Hepatocyte (in vitro differentiated cells): ENCODE results near the gene TBC1D5. TPM values are rescaled to one million over a fixed set of nuclear protein-coding genes. Genes with fewer than 3 reads are reported as not detected.

Source experiments
- DNase-seq: peaks from one replicate; pipeline ENCODE4 v3.0.0-alpha.2; 2016; ENCODE audit warnings: low spot score
- H2AFZ ChIP-seq: fragments of 200-600 bp; sonication (generic); 2 replicates; pipeline ENCODE4 v1.6.0; 2016; ENCODE audit warnings: antibody characterized with exemption, mild to moderate bottlenecking
- H3K27ac ChIP-seq: fragments of 200-600 bp; sonication (generic); 2 replicates; pipeline ENCODE4 v1.5.1; 2016; ENCODE audit warnings: mild to moderate bottlenecking
- H3K27me3 ChIP-seq: fragments of 200-600 bp; sonication (generic); 2 replicates; pipeline ENCODE4 v1.6.1; 2016
- H3K36me3 ChIP-seq: fragments of 200-600 bp; sonication (generic); replicated peaks from 2 replicates; pipeline ENCODE4 v1.5.1; 2016; ENCODE audit warnings: low read depth; ENCODE audit not compliant: insufficient read depth
- H3K4me1 ChIP-seq: fragments of 200-600 bp; sonication (generic); 2 replicates; pipeline ENCODE4 v1.5.1; 2016; ENCODE audit warnings: mild to moderate bottlenecking, moderate library complexity; ENCODE audit not compliant: insufficient read depth
- H3K4me2 ChIP-seq: fragments of 200-600 bp; sonication (generic); 2 replicates; pipeline ENCODE4 v1.6.0; 2016
- H3K4me3 ChIP-seq: fragments of 200-600 bp; sonication (generic); 2 replicates; pipeline ENCODE4 v1.5.1; 2016; ENCODE audit warnings: mild to moderate bottlenecking
- H3K79me2 ChIP-seq: fragments of 200-600 bp; sonication (generic); 2 replicates; pipeline ENCODE4 v1.6.0; 2017; ENCODE audit warnings: mild to moderate bottlenecking
- H3K9me2 ChIP-seq: fragments of 200-600 bp; sonication (generic); replicated peaks from 2 replicates; pipeline ENCODE4 v1.6.0; 2017; ENCODE audit warnings: mild to moderate bottlenecking; ENCODE audit not compliant: insufficient read depth
- H3K9me3 ChIP-seq: fragments of 200-600 bp; sonication (generic); 2 replicates; pipeline ENCODE4 v1.5.1; 2016; ENCODE audit warnings: low read depth, mild to moderate bottlenecking
- H4K20me1 ChIP-seq: fragments of 200-600 bp; sonication (generic); 2 replicates; pipeline ENCODE4 v1.6.0; 2016; ENCODE audit warnings: mild to moderate bottlenecking; ENCODE audit not compliant: insufficient read depth, poor library complexity, severe bottlenecking
- EZH2 ChIP-seq: fragments of 200-600 bp; sonication (generic); IDR thresholded peaks from 2 replicates; pipeline ENCODE4 v1.6.1; 2016; ENCODE audit warnings: antibody characterized with exemption, mild to moderate bottlenecking, borderline replicate concordance
- EZH2phosphoT487 ChIP-seq: fragments of 200-600 bp; sonication (generic); IDR thresholded peaks from one replicate; pipeline ENCODE4 v1.6.1; 2018; ENCODE audit warnings: antibody characterized with exemption, mild to moderate bottlenecking, low read depth, moderate library complexity; ENCODE audit not compliant: unreplicated experiment, severe bottlenecking
- WGBS: methylation state at CpG from one replicate; pipeline ENCODE4 v1.1.6; 2016; ENCODE audit warnings: low lambda C conversion rate; ENCODE audit errors: missing lambda C conversion rate; 5-methylcytosine and 5-hydroxymethylcytosine counted together
- polyA plus RNA-seq: library from polyadenylated mRNA; unstranded; fragments of >200 nt; fragmentation: Nextera tagmentation; extraction: Ambion mirVana; gene quantifications from 2 replicates; pipeline ENCODE4 v1.2.1, GENCODE V29; 2016
- total RNA-seq: library from RNA; depleted of rRNA; stranded (reverse); fragments of >200 nt; gene quantifications from 2 replicates; pipeline ENCODE4 v1.2.3, GENCODE V29; 2014
- TF ChIP-seq, protein P1 (sequence below): fragments of 200-600 bp; sonication (generic); IDR thresholded peaks from 2 replicates; pipeline ENCODE4 v1.5.1; 2016; ENCODE audit warnings: antibody characterized with exemption, mild to moderate bottlenecking; ENCODE audit not compliant: poor library complexity

Gene TBC1D5
- total and polyA plus RNA-seq, 2 experiments from 2014 or later, result 17.0 to 64.2 TPM

DNA sequence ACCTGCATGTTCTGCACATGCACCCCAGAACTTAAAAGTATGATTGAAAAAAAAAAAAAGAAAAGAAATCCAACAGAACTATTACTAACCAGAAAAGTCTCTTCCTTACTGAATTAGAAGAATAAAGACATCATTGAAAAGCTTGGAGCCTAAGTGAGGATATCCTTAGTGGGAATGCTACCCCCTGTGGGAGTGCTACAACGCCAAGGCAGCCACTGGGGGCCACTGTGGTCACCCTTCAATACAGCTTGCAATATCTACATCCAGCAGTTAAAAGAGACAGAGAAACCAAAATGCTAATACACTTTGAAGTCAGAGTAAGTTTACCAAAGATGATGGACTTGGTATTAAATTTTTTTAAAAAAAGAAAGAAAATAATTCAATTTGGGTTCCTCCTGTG lies 565.7 kb downstream of the TBC1D5 start:
- H3K9me3 ChIP-seq, result no peaks in the 10 kb centered on the region
- H3K9me2 ChIP-seq, result no peaks in the 10 kb centered on the region
- H3K79me2 ChIP-seq, result no peaks in the 10 kb centered on the region
- TF ChIP-seq EZH2 (no peak), EZH2phosphoT487 (no peak)
- TF ChIP-seq, protein P1, sequence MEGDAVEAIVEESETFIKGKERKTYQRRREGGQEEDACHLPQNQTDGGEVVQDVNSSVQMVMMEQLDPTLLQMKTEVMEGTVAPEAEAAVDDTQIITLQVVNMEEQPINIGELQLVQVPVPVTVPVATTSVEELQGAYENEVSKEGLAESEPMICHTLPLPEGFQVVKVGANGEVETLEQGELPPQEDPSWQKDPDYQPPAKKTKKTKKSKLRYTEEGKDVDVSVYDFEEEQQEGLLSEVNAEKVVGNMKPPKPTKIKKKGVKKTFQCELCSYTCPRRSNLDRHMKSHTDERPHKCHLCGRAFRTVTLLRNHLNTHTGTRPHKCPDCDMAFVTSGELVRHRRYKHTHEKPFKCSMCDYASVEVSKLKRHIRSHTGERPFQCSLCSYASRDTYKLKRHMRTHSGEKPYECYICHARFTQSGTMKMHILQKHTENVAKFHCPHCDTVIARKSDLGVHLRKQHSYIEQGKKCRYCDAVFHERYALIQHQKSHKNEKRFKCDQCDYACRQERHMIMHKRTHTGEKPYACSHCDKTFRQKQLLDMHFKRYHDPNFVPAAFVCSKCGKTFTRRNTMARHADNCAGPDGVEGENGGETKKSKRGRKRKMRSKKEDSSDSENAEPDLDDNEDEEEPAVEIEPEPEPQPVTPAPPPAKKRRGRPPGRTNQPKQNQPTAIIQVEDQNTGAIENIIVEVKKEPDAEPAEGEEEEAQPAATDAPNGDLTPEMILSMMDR, result no peak
- H3K4me3 ChIP-seq, result no peak overlapping the region
- no peaks in the 10 kb centered on the region for H4K20me1 ChIP-seq
- H3K27ac ChIP-seq, result no peak overlapping the region
- DNase-seq, result no peak
- no peaks in the 10 kb centered on the region for H3K4me1 ChIP-seq
- H3K36me3 ChIP-seq, result no peaks in the 10 kb centered on the region
- H3K4me2 ChIP-seq, result no peak overlapping the region
- H2AFZ ChIP-seq, result no peak overlapping the region
- 54% methylated on average over 1 of the region's 1 CpG for WGBS
- H3K27me3 ChIP-seq, result no peaks in the 10 kb centered on the region

DNA sequence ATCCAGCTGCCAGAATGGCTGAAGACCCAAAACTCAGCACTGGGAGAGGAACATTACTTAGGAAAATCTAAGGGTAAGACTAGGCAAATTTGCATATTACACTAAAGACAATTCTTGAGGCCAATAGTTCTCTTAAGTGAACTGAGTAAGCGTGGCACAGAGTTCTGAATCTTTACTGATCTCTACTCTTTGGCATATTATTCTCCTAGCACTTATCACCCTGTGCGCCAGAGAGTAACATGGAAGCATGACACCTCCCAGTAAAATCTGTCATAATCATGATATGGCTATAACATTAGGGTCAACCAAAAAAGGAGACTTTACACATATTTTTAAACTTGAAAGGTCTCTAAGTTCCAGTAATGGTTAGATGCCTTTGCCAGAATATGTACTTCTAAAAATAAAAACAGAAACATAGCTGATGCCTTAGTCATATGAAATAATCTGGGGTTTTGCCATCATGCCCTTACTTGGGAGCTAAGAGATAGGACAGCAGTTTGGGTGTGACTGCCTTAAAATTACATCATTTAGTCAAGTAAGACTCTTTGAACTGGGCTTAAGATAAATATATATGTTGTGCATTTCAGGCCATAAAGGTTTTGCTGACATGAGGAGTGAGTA lies 567.1 kb downstream of the TBC1D5 start:
- 92% methylated on average over 2 of the region's 2 CpGs for WGBS
- Histone ChIP-seq H3K79me2 (no peaks in the 10 kb centered on the region), H3K9me3 (no peaks in the 10 kb centered on the region), H3K36me3 (no peaks in the 10 kb centered on the region), H4K20me1 (no peaks in the 10 kb centered on the region), H2AFZ (no peak overlapping the region), H3K4me2 (no peak overlapping the region), H3K4me3 (no peak overlapping the region), H3K9me2 (no peaks in the 10 kb centered on the region), H3K27me3 (no peaks in the 10 kb centered on the region), H3K4me1 (no peaks in the 10 kb centered on the region), H3K27ac (no peak overlapping the region)
- TF ChIP-seq, protein P1, result no peak
- no peak for TF ChIP-seq EZH2phosphoT487
- no peak for TF ChIP-seq EZH2
- DNase-seq, result no peak

DNA sequence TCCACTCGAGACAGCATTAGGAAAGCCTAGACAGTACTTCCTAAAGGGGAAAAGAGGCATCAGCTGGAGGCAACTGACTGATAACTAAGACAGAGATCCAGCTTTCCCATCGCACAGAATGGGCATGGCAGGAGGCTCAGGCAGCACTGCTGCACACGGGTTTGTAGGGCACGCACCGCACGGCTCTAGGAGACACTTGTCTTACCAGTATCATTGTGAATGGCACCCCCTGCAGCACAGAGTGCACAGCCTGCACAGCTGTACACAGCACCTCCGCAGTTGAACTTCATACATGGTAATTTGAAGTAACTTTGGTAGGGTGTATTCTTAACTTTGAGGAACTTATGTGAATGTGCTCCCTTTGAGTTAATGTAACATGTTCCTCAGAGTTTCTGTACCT lies 576.1 kb downstream of the TBC1D5 start:
- DNase-seq, result no peak
- Histone ChIP-seq H3K4me2 (no peak overlapping the region), H3K4me1 (no peaks in the 10 kb centered on the region), H4K20me1 (no peaks in the 10 kb centered on the region), H3K79me2 (no peaks in the 10 kb centered on the region), H3K4me3 (no peak overlapping the region), H3K9me2 (no peaks in the 10 kb centered on the region), H3K9me3 (no peaks in the 10 kb centered on the region), H3K27me3 (no peaks in the 10 kb centered on the region), H3K27ac (no peak overlapping the region), H3K36me3 (no peaks in the 10 kb centered on the region), H2AFZ (no peak overlapping the region)
- 95% methylated on average over 7 of the region's 7 CpGs for WGBS
- no peak for TF ChIP-seq EZH2phosphoT487
- TF ChIP-seq EZH2, result no peak
- TF ChIP-seq, protein P1, result no peak

DNA sequence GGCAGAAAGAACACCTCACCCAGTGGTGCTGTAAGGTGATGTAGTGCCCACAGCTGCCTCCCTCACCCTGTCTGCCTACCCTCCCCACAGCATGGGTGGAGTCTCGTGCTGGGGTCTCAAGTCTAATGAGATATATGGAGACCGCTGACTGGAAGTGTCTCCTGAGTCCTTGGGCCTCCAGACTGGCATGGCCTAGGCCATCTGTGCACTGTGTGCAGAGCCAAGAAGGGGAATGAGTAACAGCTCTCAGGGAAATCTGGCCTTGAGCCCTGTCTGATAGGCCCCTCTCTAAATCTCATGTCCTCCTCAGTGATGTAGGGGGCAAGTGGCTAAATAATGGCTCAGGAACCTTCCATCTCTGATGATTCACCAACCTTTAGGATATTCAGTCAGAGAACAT lies 580.3 kb downstream of the TBC1D5 start:
- H3K27me3 ChIP-seq, result no peaks in the 10 kb centered on the region
- H3K4me2 ChIP-seq, result no peak overlapping the region
- no peak overlapping the region for H2AFZ ChIP-seq
- no peak overlapping the region for H3K4me3 ChIP-seq
- no peaks in the 10 kb centered on the region for H4K20me1 ChIP-seq
- no peaks in the 10 kb centered on the region for H3K4me1 ChIP-seq
- no peaks in the 10 kb centered on the region for H3K9me3 ChIP-seq
- DNase-seq, result no peak
- 90% methylated on average over 2 of the region's 2 CpGs for WGBS
- TF ChIP-seq EZH2, result no peak
- TF ChIP-seq, protein P1, result no peak
- TF ChIP-seq EZH2phosphoT487, result no peak
- H3K36me3 ChIP-seq, result no peaks in the 10 kb centered on the region
- no peak overlapping the region for H3K27ac ChIP-seq
- no peaks in the 10 kb centered on the region for H3K79me2 ChIP-seq
- no peaks in the 10 kb centered on the region for H3K9me2 ChIP-seq
